Ecto neural progenitor cell (in vitro differentiated cells): ENCODE results near the gene ZYG11B.
"Not testable (repeated sequence)": the region's sequence is repeated elsewhere in the genome, so short reads cannot be mapped to it uniquely, and the experiment has no call there.

Source experiments
- DNase-seq: peaks from one replicate; pipeline ENCODE4 v3.0.0-alpha.2; 2018; ENCODE audit warnings: low spot score

ZYG11B gene

GRCh38 chr1:52852854-52853253, 126.6 kb downstream of the ZYG11B start:
- no peak for DNase-seq

GRCh38 chr1:52855584-52855983, 129.3 kb downstream of the ZYG11B start:
- DNase-seq, result no peak

GRCh38 chr1:52856026-52856425, 129.8 kb downstream of the ZYG11B start:
- DNase-seq, result no peak

GRCh38 chr1:52857443-52857842, 131.2 kb downstream of the ZYG11B start:
- DNase-seq, result no peak

GRCh38 chr1:52862666-52863458, 136.6 kb downstream of the ZYG11B start:
- DNase-seq, result no peak

GRCh38 chr1:52867087-52867863, 141.0 kb downstream of the ZYG11B start:
- DNase-seq, result no peak

- DNase-seq, result not testable (repeated sequence)
These were observed 143.5 kb downstream of the ZYG11B start for GRCh38 chr1:52869727-52870126.

- no peak for DNase-seq
These were observed 150.6 kb downstream of the ZYG11B start for GRCh38 chr1:52876843-52877242.
